GM21619 (cell line): Measurements from ENCODE around the gene CHN2.
"Not testable (repeated sequence)": the region's sequence is repeated elsewhere in the genome, so short reads cannot be mapped to it uniquely, and the experiment has no call there.

ENCODE experiments used
- ATAC-seq: cut with Tn5 transposase; IDR thresholded peaks from one replicate; pipeline ENCODE4 v1.9.1; 2021; ENCODE audit not compliant: unreplicated experiment

CHN2 gene

DNA sequence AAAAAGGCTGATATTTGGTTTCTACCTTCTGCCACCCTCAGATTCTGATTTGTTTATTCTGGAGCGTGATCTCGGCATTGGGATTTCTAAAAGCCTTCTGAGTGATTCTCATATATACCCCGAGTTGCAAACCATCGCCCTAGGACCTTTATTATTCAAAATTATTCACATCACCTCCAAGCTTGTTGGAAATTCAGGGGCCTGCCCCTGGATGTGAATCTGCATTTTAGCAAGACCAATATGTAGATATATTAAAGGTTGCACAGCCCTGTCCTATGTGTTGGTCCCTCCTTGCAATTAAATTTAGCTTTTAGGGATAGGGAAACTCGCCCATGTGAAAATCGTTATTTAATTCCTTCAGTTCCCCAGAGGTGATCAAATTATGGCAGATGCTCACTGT is 9.0 kb upstream of the CHN2 start:
- ATAC-seq: no peak

DNA sequence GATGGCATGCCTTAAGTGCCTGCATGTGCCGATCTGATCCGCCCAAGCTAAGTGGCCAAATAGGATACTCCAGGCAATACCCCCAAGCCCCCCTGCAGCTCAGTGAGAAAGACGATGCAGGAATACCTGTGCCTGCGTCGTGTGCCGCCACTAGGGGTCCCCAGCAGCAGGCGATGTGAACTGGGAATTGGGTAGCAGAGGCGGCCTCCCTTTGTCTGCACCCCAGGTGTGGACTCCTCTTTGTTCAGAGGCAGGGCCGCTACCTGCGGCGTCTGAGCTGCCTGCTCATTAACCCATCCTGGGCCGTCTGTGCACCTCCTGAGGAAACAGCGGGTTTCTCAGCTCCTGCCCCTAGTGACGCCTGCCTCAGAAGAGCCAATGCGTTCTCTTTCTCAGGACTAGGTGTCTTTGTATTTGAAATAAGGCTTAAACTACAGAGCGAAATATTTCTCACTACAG is 4.8 kb upstream of the CHN2 start:
- peak; percentile 47 for ATAC-seq

DNA sequence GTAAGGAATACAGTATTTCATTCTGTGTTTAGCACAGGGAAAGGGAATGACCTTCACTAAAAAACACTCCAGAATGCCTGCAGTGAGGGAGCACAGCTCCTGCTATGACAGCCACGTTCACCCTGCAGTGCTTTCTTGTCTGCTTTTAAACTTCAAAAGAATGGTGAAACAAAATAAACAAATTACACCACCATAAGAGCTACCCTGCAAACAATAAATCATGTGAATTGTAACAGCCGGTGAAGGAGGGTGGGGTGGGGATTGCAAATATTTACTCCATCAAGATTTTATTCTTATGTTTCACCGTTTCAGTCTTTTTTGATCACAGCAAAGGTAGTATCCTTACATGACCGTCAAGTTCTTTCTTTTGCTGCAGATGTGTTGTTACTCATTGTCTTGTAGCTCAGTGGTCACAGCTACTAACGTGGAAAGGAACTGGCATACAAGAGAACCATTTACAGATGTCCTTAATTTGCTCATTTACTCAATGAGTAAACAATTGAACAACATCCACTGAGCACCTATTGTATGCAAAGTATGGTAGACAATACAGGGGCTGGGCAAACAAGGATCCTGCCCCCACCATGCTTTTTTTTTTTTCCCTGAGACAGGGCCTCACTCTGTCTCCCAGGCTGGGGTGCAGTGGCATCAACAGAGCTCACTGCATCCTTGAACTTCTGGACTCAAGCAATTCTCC is 4.1 kb upstream of the CHN2 start:
- ATAC-seq: no peak

DNA sequence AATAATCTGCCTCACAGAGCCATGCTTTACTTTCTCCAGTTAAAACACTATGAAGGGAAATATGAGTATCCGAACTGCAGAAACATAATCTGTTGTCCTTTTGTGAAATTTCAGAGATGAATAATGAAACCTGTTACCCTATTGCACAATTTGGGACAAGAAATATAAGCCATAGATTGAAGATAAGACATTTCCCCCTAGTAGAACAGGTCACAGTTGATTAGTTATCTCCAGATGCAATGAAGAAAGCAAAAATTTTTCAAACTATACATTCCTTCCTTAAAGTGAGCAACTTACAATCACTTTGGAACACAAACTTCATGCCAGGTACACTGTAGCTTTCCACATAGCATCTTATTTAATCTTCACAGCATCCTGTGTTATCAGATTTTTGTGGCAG is 2.3 kb upstream of the CHN2 start:
- ATAC-seq: no peak

DNA sequence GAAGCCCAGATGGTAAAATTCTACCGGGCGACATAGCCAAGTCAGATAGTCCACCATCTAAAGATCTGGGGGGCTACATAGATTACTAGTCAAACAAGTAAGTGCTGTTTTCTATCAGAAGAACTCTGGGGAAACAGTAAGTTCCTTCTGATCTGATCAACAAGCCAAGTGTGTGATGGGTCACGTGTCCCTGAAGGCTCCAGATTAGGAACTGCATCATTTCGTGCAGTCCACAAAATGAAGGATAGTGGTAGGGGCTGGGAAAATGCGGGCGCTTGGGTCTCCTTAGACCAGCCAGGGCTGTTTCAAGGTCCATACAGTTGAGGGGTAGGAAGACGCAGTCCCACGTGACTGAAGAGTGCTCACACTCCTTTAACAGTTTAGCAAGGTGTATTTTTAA is 1.8 kb upstream of the CHN2 start:
- ATAC-seq: no peak

DNA sequence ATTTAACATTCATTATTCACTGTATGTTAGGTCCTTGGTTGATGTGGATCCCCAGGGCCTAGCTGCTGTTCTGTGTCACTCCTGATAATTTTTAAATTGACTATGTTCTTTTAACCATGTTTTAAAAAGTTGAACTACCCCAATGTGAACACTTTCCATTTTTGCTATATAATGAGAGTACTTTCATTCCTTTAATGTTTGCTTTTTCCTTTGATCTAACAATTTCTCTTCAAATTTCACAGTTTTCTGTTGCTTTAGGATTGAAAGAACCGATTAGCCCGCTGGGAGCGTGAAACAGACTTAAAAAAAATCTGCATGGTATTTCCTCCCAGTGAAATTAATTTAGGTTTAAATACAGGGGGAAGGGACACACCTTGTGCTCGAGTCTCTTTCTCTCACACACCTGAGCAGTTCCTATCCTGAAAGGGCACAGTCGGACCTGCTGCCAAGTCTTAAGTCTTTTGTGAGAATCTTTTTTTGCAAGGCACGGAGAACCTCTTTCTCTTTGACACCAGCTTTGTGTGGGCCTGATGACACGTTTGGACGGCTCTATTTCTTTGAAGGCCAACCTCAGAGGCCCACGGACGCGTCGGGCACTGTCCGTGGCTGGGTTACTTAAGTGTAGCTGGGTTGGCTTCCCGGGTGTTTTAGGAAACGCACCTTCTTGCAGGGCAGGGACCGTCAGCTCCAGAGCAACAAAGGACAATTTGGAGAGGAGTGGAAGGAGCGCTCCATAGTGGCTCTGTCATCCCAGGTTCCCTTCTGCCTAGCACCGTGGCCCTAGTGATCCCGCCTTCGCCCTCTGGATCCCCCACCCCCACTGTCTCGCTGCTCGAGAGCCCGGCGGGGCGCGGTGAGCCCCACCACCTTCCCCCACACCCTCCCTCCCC is 1.0 kb upstream of the CHN2 start:
- no peak for ATAC-seq

DNA sequence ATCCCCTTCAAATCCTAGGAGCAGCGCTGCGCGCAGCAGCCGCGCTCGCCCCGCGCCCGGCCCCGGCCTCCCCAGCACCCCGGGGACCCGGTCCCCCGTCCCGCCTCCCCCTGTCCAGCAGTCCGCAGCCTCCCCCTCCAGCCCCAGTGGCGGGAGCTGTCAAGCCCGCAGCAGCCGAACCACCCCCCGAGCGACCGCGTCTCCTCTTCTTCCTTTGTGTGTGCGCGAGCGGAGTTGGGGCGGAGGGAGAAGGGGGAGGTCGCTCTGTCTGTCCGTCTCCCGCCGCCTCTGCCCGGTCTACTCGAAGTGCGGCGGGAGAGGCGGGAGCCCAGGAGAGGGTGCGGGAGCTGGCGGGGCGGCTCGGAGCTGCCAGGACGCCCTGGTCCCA is 375 bp upstream of the CHN2 start:
- no peak for ATAC-seq

DNA sequence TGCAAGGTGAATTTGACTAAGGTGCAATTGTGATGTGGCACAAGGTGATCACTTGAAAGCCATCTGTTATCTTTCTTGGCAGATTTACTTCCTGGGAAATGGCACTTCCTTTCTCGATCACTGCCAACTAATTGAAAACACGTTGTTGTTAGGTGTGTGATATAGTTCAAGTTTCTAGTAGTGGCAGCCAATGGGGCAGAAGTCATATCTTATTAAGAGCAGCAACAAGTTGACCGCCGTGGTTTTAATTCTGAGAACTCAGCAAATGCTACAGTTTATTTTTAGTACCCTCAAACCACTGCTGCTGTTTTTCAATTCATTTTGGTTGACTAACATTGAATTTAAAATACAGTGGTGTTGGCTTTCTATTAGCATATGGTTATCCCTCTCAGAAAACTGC is 1.6 kb downstream of the CHN2 start:
- ATAC-seq: no peak

DNA sequence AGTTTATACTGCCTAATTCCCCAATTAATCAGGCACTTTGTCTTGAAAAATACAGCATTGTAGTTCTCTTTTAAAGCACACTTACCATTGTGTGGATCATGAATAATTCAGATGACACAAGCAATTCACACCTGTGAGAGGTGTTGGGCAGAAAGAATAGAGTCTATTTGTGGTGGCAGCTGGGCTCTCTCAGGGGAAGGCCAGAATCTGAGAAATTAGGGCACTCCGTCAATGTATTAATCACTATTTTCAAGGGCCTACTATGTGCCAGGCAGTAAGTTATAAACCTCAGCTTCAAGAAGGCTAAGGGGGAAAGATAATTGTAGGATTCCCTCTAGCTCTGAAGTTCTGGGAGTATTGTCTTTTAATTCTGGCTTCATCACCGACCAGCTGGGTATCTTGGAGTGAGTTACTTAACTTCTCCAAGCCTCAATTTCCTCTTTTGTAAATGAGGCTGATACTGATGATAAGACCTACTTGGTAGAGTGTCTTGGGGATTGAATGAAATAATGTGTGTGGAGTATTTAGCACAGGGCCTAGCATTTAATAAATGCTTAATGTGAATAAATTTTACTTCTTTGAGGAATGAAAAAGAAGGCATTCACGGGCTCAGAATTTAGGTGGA is 2.5 kb downstream of the CHN2 start:
- ATAC-seq: no peak

DNA sequence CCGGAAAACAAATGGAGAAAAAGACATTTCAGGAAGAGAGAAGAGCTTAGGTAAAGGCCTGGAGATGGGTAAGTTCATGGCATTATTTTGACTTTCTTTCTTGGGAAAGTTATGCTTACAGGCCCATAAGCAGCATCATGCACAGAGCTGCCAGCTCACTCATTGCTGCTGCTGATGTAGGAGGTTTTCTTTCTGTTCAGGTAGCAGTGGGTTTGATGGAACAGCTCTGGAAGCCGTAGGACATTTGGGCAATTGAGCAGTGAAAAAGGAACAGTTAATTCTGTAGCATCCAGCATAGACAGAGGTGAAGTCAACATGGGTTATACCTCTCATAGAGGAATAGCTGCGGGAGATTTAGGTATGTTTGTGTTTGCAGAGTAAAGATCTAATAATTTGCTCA is 3.3 kb downstream of the CHN2 start:
- no peak for ATAC-seq

DNA sequence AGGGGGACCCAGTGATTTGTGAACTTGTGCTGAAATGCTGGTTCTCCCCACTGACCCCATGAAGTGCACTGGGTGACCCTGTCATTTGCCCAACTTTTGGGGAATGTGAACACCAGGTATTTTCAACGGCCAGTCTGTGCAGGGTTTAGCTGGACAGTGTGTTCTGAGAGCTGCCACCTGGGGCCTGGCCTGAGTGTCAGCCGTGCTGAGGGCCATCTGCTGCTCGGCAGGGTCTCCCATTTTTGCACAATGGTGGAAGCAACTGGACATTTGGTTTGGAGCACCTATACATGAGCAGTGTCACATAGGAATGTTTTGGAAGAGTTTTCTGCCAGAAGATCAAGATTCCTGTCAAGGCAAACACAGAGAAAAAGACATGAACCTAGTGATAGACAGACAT is 5.2 kb downstream of the CHN2 start:
- no peak for ATAC-seq

DNA sequence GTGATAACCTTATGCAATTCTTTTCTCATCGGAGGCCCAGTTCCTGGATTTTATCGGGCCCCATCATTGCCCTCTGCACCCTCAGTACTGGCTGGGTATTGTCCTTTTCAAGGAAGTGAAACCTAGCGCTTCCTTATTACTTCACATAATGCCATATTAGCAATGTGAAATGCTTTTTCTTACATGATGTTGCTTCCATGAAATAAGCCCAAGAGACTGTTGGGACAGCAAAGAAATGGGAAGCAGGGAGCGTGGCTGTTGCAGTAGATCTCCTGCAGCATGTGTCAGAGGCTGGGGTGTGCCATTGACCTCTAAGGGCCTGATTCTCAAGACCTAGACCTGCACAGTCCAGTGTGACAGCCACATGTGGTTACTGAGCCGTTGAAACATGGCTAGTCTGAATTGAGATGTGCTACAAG is 8.1 kb downstream of the CHN2 start:
- ATAC-seq: no peak

DNA sequence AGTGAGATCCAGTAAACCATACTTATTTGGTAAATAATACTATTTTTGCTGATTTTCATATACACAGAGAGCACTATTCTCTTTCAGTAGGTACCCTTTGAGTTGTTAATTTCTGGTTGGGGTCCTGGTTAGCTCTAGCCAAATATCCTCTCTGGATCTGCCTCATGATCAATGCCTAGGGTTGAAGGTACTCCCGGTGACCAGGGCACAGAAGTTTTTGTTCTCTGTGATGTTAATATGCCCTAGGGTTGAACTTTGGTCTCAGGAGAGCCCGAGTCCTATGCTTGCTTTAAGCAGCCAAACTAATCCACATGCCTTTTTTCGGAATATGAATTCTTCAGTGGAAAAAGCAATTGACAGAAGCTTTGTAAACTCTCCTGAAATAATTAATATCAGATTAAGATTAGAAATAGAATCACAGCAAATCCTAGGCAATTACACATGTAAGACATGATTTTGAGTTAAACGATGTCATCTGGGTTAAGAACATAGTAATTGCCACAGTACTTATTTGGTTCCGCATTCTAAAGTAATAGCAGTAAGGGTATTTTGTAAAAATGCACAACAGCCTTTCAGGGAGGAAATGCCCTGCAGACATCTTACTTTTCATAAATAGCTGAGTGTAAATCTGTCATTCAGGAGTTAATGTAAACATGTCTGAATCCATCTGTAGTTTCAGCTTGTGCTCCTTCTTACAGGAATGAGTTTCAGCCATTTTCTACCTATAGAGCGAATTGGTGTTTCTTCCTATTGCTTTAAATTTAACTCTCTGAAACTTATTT is 10.1 kb downstream of the CHN2 start:
- no peak for ATAC-seq

DNA sequence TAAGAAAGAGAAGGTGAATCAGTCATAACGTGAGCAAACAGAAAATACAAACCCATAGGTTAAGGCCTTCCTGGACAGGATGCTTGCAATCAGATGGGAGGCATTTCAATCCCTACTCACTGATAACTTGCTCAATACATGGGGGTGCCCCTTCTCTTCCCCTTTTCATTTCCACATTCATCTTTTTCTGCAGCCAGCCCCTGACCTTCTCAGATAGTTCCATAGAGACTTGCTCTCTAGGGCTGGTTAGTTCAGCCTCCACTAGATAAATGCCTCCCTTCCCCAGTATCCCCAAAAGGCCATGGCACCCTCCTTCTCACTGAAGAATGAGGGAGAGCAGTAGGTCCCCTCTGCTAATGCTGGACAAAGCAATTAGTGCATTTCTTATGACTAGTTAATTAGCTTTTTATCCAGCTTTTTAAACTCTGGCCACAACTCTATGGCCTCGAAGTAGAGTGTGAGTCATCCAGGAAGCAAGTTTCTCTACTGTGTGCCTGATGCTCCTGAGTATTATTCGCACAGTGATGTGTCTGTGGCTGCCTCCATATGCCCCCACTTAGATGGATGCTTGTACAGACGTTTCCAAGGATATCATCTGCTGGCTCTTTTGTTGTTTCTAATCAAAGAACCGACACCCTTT is 12.7 kb downstream of the CHN2 start:
- ATAC-seq: no peak

DNA sequence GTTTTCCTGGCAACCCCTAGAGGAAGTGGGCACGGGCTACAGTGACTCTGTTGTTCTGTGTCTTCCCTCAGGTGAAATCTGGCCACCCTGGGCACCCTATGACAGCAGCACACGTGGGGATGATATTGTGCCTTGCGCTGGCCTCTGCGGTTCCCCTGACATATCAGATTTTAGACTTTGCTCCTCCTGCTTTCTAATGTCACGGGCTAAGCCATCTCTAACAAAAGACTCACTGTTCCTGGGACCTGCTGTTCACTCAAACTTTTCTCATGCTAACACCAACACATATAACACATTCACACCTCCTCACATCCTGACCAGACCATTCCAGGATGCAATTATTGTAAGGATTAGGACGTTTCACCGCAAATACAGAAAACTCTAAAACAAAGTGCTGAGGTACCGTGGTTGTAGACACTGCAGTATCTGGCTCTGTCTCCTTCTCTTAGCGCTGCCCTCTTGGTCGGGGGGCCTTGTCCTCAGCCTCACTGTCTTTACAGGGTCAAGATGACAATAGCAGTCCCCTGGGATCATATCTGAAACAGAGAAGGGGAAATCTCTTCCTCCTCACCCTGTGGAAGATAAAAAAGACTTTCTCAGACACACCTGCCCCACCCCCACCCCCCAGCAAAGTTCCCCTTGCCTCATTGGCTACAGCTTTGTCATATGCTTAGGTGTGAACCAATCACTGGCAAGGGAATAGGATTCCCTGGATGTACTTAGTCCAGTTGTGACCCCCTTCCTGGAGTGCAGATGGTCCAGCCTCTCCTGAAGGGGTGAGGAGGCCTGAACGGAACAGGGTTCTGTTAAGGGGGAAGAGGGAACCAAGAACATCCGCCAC is 14.1 kb downstream of the CHN2 start:
- no peak for ATAC-seq

DNA sequence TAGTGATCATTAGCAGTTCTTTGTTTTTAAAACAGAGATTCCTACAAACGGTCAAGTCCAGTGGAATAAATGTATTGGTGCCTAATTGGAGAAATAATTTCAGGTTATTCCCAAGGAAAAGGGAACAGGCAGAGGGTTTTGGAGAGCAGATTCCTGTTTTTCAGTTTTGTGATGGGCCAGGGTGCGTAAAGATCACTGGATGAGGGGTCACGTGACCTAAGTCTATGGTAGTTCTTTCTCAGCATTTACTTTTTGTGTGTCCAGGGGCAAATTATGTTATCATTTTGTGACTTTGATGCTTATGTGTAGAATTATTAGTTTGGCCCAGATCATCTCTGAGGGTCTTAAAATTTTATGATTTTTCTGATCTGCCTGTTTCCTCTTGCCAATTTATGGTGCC is 15.2 kb downstream of the CHN2 start:
- no peak for ATAC-seq

DNA sequence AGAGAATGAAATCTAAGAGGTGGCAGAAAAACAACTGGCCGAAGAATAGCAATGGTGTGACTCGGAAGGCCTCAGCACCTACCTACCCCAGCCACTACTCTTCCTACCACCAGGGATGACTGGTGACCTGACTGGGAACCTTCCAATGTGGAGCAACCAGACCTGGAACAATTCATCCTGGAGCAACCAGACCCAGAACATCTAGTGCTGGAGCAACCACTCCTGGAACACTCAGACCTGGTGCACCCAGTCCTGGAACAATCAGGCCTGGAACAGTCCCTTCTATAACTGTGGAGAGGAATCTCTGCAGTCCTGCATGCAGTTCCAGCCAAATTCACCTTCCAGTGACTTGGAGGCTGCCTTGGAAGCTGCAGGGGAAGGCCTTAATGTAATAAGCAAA is 18.2 kb downstream of the CHN2 start:
- not testable (repeated sequence) for ATAC-seq

DNA sequence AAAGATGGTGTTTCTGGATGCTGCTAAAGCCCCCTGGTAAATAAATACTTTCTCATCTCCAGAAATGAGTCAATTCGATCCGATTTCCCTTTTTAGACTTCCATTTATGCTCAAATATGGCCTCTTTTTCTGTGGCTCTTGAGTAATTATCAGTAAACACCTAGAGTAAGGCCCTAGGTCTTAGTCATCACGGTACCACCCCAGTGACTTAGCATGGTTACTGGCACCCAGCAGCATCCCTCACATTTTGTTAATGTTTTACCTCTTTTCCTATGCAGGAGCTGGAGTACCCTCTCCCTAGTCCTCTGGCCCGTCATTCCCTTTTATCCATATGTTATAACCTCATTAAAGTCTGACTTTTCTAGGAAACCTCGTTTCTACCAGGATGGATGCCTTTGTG is 19.5 kb downstream of the CHN2 start:
- no peak for ATAC-seq

DNA sequence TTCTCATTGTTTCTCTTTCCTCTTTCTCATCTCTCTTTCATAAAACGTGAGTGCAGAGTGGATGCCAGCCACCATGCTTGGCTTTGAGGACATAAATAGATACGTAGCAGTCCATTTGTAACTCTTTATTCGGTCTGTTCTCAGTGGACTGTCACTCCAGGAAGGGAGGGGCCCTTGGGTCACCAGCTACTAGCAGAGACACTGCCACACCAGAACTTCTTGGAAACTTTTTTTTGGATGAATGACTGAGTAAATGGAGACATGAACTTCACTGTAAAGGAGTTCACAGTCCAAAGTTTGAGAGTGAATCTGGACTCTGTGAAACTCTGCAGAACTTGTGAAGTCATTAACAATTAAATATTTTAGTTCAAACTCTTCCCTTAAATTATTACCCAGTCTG is 20.2 kb downstream of the CHN2 start:
- ATAC-seq: no peak

DNA sequence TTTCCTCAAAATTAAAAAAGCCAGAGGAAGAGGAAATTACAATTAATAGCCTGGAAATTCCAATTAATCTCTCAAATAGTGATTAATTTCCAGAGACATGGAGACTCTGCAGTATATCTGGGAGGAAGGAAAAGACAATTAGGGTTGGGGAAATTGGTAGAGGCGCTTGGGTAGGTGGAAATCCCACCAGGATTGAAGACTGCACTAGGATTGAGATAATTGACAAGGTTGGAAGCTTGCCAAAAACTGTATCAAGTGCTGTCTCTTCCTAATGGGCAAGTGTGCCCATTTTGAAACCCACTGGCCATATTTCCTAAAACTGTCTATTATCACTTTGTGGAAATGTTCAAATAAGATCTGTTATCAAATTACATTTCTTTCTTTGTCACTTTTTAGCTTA is 21.6 kb downstream of the CHN2 start:
- ATAC-seq: no peak
